GM12891 (cell line): Measurements from ENCODE around the gene EOMES.

Experiments
- POLR2A ChIP-seq: IDR thresholded peaks from 2 replicates; pipeline ENCODE4 v1.6.1; 2011; ENCODE audit warnings: low read depth, low read length, control low read depth
- POLR2AphosphoS5 ChIP-seq: IDR thresholded peaks from 2 replicates; pipeline ENCODE4 v1.6.1; 2011; ENCODE audit warnings: low read depth, low read length, control low read depth
- POU2F2 ChIP-seq: IDR thresholded peaks from 2 replicates; pipeline ENCODE4 v1.6.1; 2011; ENCODE audit warnings: low read depth, mild to moderate bottlenecking, control low read depth, low read length, moderate library complexity
- TAF1 ChIP-seq: IDR thresholded peaks from 2 replicates; pipeline ENCODE4 v1.6.1; 2011; ENCODE audit warnings: low read depth, low read length, control low read depth

DNA sequence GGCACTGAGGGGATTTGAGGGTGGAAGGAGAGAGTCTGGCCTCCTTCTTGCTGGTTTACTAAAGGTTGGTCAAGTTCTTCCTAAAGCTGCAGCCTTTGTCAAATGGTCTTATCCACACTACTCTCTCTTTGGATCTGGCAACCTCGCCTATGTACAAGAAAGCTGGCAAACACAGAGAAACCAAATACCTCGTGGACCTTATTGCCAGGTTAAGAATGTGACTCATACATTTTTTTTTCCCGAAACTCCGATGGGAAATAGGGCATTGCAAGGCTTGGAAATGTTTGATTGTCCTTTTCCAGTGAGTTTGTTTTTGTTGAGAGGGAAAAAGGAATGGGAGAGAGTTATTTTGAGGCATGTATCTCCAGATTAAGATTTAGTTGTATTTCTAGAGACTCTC, 13.9 kb downstream of the EOMES start:
- no peak for TF ChIP-seq POLR2A
- TF ChIP-seq POLR2AphosphoS5 = no peak
- no peak for TF ChIP-seq TAF1
- TF ChIP-seq POU2F2 = no peak
